ENCODE data around the gene LRP2. TPM values are rescaled to one million over a fixed set of nuclear protein-coding genes. Genes with fewer than 3 reads are reported as not detected.

Gene LRP2
- polyA plus RNA-seq, 2 of the 4 experiments (the other 2 are of a cell fraction): 0.04 TPM; not detected in 1

DNA sequence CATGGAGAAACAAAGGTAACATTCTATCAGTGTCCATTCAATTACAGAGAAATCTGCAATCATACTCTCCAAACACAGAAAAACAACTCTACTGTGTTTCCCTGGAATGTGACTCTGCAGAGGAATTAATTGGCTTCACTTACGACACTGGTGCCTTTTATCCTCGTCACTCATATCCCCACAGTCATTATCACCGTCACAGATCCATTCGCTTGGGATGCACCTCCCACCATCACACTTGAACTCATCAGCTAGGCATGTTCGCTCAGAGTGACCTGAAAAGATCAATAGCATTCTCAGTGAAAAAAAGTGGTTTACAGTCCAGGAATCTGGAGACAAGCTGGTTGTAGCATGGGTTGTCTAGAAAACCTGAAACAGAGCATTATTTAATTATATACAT, 168.7 kb downstream of the LRP2 start (continued):
- TF ChIP-seq NPAS2 (CRISPR knock-in tag; IDR thresholded peaks at IDR 0.05; ENCODE audit: borderline replicate concordance): no peak

GRCh38 chr2:169190197-169190775, 172.0 kb downstream of the LRP2 start:
- FAIRE-seq: no peak
- ChIA-PET POLR2A (no interaction called here), CTCF (no interaction called here)
- ATAC-seq: no peak
- H3K9me3 ChIP-seq: no peaks in the 10 kb centered on the region
- H3K27ac ChIP-seq: no peak overlapping the region
- DNase-seq (ENCODE audit: low read depth in 1 of 2, low spot score in 1 of 2): no peak
- no peaks in the 10 kb centered on the region for H3K4me1 ChIP-seq
- WGBS (ENCODE audit: missing lambda C conversion rate): 21% methylated on average over 5 of the region's 5 CpGs
- no peak overlapping the region for H3K4me2 ChIP-seq
- H3K4me3 ChIP-seq: no peak overlapping the region
- TF ChIP-seq, protein P1, sequence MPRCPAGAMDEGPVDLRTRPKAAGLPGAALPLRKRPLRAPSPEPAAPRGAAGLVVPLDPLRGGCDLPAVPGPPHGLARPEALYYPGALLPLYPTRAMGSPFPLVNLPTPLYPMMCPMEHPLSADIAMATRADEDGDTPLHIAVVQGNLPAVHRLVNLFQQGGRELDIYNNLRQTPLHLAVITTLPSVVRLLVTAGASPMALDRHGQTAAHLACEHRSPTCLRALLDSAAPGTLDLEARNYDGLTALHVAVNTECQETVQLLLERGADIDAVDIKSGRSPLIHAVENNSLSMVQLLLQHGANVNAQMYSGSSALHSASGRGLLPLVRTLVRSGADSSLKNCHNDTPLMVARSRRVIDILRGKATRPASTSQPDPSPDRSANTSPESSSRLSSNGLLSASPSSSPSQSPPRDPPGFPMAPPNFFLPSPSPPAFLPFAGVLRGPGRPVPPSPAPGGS (IDR thresholded peaks at IDR 0.05): no peak
- no peak for TF ChIP-seq ZC3H11A (IDR thresholded peaks at IDR 0.05)
- TF ChIP-seq, protein P2, sequence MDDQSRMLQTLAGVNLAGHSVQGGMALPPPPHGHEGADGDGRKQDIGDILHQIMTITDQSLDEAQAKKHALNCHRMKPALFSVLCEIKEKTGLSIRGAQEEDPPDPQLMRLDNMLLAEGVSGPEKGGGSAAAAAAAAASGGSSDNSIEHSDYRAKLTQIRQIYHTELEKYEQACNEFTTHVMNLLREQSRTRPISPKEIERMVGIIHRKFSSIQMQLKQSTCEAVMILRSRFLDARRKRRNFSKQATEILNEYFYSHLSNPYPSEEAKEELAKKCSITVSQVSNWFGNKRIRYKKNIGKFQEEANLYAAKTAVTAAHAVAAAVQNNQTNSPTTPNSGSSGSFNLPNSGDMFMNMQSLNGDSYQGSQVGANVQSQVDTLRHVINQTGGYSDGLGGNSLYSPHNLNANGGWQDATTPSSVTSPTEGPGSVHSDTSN (IDR thresholded peaks at IDR 0.05): no peak
- TF ChIP-seq HOXB5 (CRISPR knock-in tag; IDR thresholded peaks at IDR 0.05): no peak
- no peak for TF ChIP-seq RARB (CRISPR knock-in tag; IDR thresholded peaks at IDR 0.05)
- no peak for TF ChIP-seq FOXS1 (CRISPR knock-in tag; IDR thresholded peaks at IDR 0.05)
- TF ChIP-seq KDM1A (IDR thresholded peaks at IDR 0.05; ENCODE audit: low read depth): no peak
- no peak for TF ChIP-seq HEYL (CRISPR knock-in tag; IDR thresholded peaks at IDR 0.05)
- no peak for TF ChIP-seq KDM5A (IDR thresholded peaks at IDR 0.05)
- TF ChIP-seq RAD21 (conservative IDR thresholded peaks at IDR 0.05 in 1 of 2, IDR thresholded peaks at IDR 0.05 in 1 of 2): no peak
- no peak for TF ChIP-seq MYC (IDR thresholded peaks at IDR 0.05; ENCODE audit: borderline replicate concordance, low read length)
- TF ChIP-seq TFCP2L1 (CRISPR knock-in tag; IDR thresholded peaks at IDR 0.05): no peak
- no peak for TF ChIP-seq CHD4 (IDR thresholded peaks at IDR 0.05; ENCODE audit: borderline replicate concordance)
- TF ChIP-seq HES2 (IDR thresholded peaks at IDR 0.05): no peak
- no peak for TF ChIP-seq EHF (CRISPR knock-in tag; IDR thresholded peaks at IDR 0.05)

DNA sequence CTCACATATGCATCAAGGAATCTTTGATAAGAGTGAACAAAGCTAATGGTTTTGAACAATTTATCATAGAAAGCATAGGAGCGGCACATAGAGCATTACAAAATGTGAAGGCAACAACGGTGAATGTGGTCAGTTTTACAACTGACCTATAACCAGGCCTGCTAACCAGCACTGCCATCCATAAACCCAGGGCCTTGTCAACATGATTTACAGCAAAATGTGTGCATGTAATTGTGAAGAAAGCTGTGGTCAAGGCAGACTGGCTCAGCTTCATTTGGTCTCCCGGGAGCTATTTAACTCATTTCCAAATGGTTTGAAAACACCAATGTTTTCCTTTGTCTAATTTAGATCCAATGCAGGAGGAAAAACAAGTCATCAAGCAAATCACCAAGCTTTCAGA, 173.2 kb downstream of the LRP2 start:
- 47% methylated on average over 3 of the region's 3 CpGs for WGBS (ENCODE audit: missing lambda C conversion rate)
- CTCF ChIA-PET: interaction anchor here (0.6 kb wide), 2 partner anchors 15 to 33 kb away, joined by 3 read pairs; no protein-coding TSS in a partner anchor
- POLR2A ChIA-PET: no interaction called here
- no peak for ATAC-seq
- TF ChIP-seq EHMT2 (IDR thresholded peaks at IDR 0.05; ENCODE audit: low read depth) (no peak), NPAS2 (CRISPR knock-in tag; IDR thresholded peaks at IDR 0.05; ENCODE audit: borderline replicate concordance) (no peak), HOXB5 (CRISPR knock-in tag; IDR thresholded peaks at IDR 0.05) (no peak), CBX8 (IDR thresholded peaks at IDR 0.05) (no peak), SMC3 (IDR thresholded peaks at IDR 0.05) (no peak), CHD4 (IDR thresholded peaks at IDR 0.05; ENCODE audit: borderline replicate concordance) (no peak), KDM1A (IDR thresholded peaks at IDR 0.05; ENCODE audit: low read depth) (no peak)
- TF ChIP-seq, protein P3, sequence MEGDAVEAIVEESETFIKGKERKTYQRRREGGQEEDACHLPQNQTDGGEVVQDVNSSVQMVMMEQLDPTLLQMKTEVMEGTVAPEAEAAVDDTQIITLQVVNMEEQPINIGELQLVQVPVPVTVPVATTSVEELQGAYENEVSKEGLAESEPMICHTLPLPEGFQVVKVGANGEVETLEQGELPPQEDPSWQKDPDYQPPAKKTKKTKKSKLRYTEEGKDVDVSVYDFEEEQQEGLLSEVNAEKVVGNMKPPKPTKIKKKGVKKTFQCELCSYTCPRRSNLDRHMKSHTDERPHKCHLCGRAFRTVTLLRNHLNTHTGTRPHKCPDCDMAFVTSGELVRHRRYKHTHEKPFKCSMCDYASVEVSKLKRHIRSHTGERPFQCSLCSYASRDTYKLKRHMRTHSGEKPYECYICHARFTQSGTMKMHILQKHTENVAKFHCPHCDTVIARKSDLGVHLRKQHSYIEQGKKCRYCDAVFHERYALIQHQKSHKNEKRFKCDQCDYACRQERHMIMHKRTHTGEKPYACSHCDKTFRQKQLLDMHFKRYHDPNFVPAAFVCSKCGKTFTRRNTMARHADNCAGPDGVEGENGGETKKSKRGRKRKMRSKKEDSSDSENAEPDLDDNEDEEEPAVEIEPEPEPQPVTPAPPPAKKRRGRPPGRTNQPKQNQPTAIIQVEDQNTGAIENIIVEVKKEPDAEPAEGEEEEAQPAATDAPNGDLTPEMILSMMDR (IDR thresholded peaks at IDR 0.05): no peak
- TF ChIP-seq, protein P4, sequence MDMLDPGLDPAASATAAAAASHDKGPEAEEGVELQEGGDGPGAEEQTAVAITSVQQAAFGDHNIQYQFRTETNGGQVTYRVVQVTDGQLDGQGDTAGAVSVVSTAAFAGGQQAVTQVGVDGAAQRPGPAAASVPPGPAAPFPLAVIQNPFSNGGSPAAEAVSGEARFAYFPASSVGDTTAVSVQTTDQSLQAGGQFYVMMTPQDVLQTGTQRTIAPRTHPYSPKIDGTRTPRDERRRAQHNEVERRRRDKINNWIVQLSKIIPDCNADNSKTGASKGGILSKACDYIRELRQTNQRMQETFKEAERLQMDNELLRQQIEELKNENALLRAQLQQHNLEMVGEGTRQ (IDR thresholded peaks at IDR 0.05): no peak
- no peaks in the 10 kb centered on the region for H3K4me1 ChIP-seq
- no peak overlapping the region for H3K4me2 ChIP-seq
- H3K27ac ChIP-seq: no peak overlapping the region
- no peak for DNase-seq (ENCODE audit: low read depth in 1 of 2, low spot score in 1 of 2)
- H3K9me3 ChIP-seq: no peaks in the 10 kb centered on the region
- H3K4me3 ChIP-seq: no peak overlapping the region
- no peak for FAIRE-seq
